PC-3 (cell line): ENCODE results near the gene SERINC3.

ENCODE experiments used
- CTCF ChIP-seq: fragments of 300-600 bp; sonication (generic); conservative IDR thresholded peaks from 2 replicates; pipeline ENCODE4 v1.5.1; 2017; ENCODE audit warnings: antibody characterized with exemption, low read depth, mild to moderate bottlenecking, low read length
- EZH2 ChIP-seq: fragments of 300-600 bp; sonication (generic); IDR thresholded peaks from one replicate; pipeline ENCODE4 v1.6.1; 2017; ENCODE audit warnings: antibody characterized with exemption, mild to moderate bottlenecking, low read length; ENCODE audit not compliant: unreplicated experiment
- EZH2phosphoT487 ChIP-seq: fragments of 300-600 bp; sonication (generic); IDR thresholded peaks from 2 replicates; pipeline ENCODE4 v1.6.1; 2018; ENCODE audit warnings: mild to moderate bottlenecking, antibody characterized with exemption, low read length, borderline replicate concordance

DNA sequence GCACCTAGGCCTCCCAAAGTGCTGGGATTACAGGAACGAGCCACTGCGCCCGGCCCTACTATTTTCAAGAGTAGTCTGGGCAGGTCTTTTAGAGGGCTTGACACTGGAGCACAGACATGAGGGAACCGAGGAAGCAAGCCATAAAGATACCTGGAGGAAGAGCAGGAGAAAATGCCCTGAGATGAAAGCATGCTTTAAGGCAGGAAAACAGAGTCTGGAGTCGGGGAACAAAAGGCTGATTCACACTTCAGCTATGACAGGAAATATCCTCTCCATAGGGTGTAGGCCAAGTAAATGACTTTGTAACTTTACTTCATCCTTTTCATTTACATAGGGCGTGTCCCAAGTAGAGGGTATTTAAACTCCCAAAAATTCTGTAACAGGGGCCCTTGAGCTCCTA lies 4.3 kb upstream of the SERINC3 start:
- TF ChIP-seq CTCF (no peak), EZH2 (no peak), EZH2phosphoT487 (no peak)
